UCSD-AML1 (cell line): ENCODE data around the gene SPRR1B.
"Not testable (repeated sequence)": the region's sequence is repeated elsewhere in the genome, so short reads cannot be mapped to it uniquely, and the experiment has no call there.

Source experiments
- DNase-seq: peaks from one replicate; lab custom pipeline; 2025; ENCODE audit not compliant: unreplicated experiment; lab: John Stamatoyannopoulos, UW

Gene SPRR1B

DNA sequence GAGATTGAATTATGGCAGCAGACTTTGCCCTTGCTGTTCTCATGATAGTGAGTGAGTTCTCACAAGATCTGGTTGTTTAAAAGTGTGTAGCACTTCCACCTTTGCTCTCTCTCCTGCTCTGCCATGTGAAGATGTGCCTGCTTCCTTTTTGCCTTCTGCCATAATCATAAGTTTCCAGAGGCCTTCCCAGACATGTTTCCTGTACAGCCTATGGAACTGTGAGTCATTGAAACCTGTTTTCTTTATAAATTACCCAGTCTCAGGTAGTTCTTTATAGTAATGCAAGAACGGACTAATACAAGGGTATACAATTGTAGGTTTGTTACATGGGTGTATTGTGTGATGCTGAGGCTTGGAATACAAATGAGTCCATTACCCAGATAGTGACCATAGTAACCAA, 4.2 kb downstream of the SPRR1B start:
- DNase-seq = no peak

DNA sequence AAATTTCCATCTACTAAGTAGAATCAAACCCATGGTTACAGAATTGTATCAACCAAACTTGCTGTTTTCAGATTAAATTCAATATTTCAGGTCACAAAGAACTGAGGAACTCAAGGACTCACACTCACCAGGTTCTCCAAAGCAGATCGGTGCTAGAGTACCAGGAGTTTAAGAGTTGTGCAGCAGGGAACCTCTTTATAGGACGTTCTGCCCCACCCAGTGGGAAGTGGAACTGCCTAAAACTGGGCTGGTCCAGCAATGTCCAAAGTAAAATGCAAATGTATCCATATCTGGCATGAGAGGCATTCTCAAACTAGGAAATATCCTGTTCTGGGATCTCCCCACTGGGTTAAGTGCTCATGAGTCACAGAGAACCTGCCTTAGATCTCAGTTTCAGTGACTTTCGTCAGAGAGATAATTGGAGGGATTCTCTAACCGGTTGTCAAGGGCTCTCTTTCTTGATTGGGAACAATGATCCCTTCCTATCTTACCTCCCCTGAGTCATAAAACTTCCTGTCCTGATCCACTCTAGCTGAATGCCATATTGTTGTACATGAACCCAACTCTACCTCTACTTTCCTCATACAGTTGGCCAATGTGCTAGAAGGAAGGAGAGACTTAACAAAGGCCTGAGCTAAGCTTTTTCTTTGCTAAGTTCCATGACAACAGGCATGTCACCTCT, 10.1 kb downstream of the SPRR1B start, which contains the start of gene SPRR2D:
SPRR2D (minus strand) TSS at position 171 of the 682 bp plus-strand sequence. CDS start 774 bp downstream, outside the sequence.
- DNase-seq = no peak

DNA sequence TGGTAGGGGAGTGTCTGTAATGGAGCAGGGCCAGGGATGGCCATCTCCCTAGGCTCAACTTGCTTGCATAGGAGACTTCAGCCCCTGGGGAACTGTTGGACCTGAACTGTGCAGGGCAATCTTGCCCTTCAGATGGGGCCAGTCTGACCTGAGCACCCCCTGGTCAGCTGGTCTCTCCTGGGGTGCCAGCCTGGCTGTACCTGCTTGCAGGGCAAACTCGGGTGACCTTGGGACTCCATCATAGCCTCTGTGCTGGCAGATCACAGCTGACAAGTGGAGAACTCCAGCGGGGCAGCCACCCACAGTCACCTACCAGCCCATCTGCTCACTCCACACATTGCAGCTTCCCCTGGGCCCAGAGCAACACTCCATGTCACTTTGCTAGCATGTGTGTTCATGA, 18.2 kb downstream of the SPRR1B start:
- DNase-seq = no peak

DNA sequence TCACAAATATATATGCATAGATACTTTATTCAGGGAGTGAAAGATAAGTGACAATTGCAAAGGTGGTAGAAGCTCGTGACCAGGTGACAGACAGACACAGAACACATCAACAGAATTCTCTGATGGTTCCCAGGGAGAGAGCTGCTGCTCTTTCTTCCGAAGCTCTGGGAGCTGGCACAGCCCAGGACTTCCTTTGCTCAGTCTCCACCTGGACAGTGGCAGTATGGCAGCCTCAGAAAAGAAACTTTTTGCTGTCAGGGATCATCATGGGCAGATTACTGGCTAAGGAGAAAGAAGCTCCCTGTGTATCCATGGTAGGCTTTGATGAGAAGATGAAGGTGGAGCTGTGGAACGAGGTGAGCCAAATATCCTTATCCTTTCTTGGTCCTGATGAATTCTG, 25.1 kb downstream of the SPRR1B start:
- DNase-seq = not testable (repeated sequence)

DNA sequence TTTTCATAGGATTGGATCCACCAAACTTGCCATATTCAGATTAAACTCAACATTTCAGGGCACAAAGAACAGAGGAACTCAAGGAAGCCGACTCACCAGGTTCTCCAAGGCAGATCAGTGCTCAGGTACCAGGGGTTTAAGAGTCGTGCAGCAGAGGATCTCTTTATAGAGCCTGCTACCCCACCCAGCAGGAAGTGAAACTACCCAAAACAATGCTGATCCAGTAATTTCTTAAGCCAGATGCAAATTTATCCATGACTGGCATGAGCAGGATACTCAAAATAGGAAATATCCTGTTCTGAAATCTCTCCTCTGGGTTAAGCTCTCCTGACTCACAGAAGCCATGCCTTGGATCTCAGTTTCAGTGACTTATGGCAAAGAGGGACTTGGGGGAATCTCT, 26.4 kb downstream of the SPRR1B start, which contains the start of gene SPRR2A:
SPRR2A (minus strand) TSS at position 138 of the 400 bp plus-strand sequence. CDS start 777 bp downstream, outside the sequence.
- DNase-seq = no peak

DNA sequence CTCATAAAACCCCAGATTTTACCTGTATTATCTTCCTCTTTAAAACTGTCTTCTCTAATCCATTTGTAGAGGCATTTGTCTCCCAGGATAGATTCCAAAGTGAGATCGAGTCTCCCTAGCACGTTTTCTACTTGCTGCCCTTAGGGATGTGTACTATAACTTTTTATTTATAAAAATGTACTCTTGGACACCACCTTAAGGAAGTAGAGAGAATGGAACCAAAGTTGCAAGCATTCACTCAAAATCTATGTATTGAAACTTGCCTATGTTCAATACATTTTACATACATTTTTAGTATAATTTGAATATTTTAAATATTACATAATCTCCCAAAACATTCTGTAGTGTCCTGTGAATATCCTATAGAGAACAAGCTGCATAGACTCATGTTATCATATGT, 27.2 kb downstream of the SPRR1B start:
- no peak for DNase-seq

DNA sequence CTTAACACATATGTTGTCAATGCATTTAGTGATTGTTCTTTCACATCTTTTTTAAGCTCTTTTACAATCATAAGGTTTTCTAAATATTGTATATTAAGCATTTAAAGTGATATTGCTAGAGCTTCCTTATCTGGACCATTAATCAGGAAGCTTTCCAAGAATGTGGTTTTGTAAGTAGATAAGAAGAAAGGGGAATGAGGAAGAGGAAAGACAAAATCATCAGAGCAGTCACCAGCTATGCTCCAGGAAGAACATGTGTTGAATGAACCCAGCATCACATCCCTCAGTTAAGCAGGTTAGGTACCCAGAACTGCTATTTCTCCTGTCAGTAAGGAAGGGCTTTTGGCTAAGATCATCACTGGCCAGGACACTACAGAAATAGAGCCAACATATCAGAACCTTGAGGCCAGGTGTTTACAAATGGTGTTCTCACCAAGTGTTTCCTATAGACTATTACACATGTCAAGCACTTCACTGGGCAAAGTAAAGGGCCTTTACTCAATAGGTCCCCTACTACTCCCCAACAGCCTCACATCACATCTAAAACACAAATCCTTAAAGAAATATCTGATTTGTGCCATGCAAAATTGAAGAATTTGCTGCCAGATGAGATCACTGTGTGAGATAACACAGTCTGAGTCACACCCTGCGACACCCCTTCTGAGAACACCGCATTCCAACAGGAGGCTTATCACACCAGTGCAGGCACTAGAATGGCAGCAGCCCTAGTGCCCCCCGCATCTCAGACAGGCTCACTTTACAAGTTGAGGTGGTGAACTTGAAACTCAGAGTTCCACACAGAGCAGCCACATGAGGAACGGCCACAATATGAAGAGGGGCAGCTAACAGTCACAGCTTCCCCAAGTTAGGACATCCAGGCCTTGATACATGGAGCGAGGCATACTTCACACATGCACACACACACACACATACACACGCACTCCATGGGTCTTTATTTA, 28.1 kb downstream of the SPRR1B start:
- no peak for DNase-seq

DNA sequence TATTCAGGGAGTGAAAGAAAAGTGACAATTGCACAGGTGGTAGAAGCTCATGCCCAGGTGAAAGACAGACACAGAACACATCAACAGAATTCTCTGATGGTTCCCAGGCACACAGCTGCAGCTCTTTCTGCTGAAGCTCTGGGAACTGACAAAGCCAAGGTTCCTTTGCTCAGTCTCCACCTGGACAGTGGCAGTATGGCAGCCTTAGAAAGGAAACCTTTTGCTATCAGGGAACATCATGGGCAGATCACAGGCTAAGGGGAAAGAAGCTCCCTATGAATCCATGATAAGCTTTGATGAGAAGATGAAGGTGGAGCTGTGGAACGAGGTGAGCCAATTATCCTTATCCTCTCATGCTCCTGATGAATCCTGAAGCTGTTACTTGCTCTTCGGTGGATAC, 39.2 kb downstream of the SPRR1B start:
- DNase-seq = no peak

DNA sequence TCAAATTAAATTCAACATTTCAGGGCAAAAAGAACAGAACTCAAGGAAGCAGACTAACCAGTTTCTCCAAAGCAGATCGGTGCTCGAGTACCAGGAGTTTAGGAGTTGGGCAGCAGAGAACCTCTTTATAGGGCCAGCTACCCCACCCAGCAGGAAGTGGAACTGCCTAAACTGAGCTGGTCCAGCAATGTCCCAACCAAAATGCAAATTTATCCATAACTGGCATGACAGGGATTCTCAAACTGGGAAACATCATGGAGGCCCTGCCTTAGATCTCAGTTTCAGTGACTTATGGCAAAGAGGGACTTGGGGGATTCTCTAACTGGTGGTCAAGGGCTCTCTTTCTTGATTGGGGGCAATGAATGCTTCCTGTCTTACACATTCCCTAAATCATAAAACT, 40.5 kb downstream of the SPRR1B start, which contains the start of gene SPRR2B:
SPRR2B (minus strand) TSS at position 101 of the 400 bp plus-strand sequence. CDS start 772 bp downstream, outside the sequence.
- DNase-seq = no peak

DNA sequence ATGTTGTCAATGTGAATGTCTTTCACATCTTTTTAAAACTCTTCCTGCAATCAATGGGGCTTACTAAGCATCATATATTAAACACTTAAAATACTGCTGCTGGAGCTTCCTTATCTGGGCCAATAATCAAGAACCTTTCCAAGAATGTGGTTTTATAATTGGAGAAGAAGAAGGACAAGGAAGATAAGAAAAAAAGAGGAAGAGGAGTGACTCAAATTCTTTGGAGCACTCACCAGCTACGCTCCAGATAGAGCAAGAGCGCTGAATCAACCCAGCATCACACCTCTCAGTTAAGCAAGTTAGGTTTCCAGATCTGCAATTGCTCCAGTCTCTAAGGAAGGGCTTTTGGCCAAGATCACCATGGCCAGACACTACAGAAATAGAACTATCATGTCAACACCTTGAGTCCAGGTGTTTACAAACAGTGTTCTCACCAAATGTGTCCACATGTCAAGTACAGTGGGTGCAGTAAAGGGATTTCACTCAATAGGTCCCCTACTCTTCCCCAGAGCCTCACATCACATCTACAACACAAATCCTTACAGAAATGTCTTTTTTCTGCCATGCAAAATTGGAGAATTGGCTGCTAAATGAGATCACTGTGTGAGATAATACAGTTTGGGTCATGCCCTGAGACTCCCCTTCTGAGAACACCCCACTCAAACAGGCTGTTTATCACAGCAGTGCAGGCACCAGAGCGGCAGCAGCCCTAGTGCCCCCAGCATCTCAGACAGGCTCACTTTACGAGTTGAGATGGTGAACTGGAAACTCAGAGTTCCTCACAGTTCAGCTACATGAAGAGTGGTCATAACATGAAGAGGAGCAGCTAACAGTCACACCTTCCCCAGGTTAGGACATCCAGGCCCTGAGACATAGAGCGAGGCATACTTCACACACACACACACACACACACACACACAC, 42.1 kb downstream of the SPRR1B start:
- DNase-seq = no peak

DNA sequence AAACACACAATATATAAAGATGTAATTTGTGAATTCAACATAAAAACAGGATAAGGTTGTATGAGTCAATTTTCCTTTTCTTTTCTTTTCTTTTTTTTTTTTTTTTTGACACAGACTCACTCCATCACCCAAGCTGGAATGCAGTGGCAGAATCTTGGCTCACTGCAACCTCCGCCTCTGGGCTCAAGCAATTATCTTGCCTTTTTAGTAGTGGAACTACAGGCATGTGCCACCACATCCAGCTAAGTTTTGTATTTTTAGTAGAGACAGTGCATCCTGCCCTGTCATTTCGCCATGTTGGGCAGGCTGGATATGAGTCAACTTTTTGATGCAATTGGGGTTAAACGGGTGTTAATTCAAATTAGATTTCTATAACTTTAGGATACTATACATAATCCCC, 50.7 kb downstream of the SPRR1B start:
- DNase-seq = no peak
